LNCaP clone FGC (cell line): ENCODE data around the gene CALY.

Source experiments
- DNase-seq: peaks from one replicate; pipeline ENCODE4 v3.0.0-alpha.2; 2011; ENCODE audit warnings: low read depth
- H3K4me3 ChIP-seq: 2 replicates; pipeline ENCODE4 v1.5.1; 2011; ENCODE audit warnings: mild to moderate bottlenecking, low read depth, low read length, control low read depth
- TF ChIP-seq, protein P1 (sequence below): IDR thresholded peaks from 2 replicates; pipeline ENCODE4 v1.5.1; 2012; ENCODE audit warnings: mild to moderate bottlenecking; ENCODE audit not compliant: control insufficient read depth, insufficient read depth; ENCODE audit errors: extremely low read depth

The CALY gene

DNA sequence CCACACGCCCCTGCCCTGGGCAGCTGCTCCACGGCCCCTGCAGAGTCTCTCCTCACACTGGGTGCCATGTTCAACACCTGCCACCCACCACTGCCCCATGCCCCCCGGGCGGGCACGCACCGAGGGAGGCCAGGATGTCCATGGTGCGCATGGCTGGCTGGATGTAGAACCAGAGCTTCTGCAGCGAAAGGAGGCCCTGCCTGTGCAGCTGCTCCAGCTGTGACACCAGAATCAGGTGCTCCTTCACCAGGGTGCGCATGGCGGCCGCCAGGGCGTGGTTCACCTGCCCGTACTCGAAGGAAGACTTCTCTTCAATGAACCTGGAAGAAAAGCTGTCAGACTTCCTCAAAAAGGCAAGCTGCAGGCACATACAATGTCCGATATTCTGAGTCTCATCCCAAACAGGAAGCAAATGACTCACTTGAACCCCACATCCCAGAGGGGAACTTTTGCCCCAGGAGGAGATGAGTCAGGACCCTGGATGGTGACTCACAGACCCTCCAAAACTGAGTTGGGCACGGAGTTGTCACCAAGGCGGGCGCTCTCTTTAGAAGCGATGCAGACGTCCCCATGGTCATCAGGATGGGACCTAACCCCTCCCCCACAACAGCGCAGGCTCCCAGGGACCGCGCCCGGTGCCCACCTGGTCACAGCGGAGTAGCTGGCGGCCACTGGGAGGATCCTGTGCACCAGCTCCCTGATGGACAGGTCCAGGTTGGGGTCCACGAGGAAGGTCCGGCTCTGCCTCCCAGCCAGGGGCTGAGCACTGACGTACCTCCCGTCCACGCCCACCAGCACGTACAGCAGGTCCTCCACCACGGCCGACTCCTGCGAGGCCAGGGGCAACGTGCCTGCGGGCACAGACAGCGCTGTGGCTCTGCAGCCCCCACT lies 43.5 kb downstream of the CALY start:
- no peak for DNase-seq
- TF ChIP-seq, protein P1, sequence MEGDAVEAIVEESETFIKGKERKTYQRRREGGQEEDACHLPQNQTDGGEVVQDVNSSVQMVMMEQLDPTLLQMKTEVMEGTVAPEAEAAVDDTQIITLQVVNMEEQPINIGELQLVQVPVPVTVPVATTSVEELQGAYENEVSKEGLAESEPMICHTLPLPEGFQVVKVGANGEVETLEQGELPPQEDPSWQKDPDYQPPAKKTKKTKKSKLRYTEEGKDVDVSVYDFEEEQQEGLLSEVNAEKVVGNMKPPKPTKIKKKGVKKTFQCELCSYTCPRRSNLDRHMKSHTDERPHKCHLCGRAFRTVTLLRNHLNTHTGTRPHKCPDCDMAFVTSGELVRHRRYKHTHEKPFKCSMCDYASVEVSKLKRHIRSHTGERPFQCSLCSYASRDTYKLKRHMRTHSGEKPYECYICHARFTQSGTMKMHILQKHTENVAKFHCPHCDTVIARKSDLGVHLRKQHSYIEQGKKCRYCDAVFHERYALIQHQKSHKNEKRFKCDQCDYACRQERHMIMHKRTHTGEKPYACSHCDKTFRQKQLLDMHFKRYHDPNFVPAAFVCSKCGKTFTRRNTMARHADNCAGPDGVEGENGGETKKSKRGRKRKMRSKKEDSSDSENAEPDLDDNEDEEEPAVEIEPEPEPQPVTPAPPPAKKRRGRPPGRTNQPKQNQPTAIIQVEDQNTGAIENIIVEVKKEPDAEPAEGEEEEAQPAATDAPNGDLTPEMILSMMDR = no peak
- H3K4me3 ChIP-seq = no peak overlapping the region

DNA sequence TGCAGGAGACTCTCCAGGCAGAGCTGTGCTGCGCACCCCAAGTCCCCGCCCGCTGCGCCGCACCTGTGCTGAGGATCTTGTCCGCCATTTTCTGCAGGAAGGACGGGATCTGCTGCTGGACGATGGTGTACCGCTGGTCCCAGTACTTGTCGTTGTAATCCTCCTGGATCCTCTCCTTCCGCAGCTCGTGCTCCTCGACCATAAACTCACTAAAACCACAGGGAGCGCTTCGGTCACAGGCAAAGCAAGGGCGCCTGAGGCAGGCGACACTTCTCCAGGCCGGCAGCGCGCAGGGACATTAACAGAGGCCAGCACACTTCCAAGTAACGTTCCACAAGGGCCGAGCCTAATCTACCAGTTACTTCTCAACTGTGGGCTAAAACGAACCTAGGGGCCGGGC lies 46.9 kb downstream of the CALY start:
- TF ChIP-seq, protein P1 = no peak
- DNase-seq = no peak
- no peak overlapping the region for H3K4me3 ChIP-seq

DNA sequence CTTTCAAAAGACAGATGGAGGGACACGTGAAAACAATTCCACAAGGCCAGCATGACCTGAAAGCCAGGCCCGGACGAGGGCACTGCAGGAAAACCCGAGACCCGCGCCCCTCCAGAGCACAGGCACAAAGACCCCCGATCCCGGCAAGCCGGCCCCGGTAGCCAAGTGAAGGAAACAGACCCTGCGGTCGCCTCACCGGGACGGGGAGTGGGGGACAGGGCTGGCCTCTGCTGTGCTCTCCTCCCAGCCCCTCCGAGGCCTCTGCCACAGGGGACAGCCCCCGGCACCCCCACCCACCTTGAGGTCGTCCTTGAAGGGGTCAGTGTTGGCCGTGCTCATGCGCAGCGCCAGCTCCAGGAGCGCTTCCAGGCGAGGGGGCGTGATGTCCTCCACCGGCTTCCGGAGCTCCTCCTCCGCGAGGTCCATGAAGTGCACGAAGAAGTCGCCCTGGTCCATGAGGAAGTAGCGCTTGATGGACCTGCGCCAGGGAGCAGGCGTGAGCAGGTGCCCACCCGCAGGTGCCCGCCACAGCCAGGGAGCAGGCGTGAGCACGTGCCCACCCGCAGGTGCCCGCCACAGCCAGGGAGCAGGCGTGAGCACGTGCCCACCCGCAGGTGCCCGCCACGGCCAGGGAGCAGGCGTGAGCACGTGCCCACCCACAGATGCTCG lies 48.7 kb downstream of the CALY start:
- no peak overlapping the region for H3K4me3 ChIP-seq
- DNase-seq = no peak
- TF ChIP-seq, protein P1 = no peak

DNA sequence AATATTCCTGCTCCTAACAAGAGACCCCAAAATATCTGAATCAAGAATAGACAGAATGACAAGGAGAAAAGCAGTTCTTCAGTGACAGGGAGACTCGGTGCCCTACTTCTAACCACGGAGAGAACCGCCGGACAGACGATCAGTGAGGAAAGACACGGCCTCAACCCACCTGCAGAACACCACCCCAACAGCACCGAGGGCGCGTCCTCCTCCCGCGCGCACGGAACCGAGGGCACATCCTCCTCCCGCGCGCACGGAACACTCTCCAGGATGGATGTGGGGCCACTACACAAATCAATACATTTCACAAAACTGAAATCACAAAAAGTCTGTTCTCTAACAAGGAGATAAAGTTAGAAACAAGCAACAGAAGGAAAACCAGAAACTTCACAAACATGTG lies 50.3 kb downstream of the CALY start:
- DNase-seq = no peak
- TF ChIP-seq, protein P1 = no peak
- H3K4me3 ChIP-seq = no peak overlapping the region

DNA sequence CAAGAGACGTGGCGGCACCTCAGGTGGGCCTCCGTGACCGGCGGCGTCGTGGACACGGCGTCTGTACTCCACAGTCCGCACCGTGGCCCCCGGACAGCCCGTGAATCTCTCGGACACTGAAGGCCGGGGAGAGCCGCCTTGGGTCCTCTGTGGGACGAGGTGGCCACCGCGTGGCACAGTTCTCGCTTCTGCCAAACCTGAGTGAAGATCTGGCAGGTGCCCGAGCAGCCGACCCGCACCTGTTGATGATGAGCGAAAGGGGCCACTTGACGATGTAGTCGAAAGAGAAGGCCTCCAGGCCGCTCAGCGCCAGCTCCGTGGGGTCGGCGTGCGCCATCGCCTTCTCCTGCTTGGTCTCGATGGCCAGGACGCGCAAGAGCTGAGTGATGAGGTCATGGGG lies 51.5 kb downstream of the CALY start:
- no peak overlapping the region for H3K4me3 ChIP-seq
- no peak for DNase-seq
- TF ChIP-seq, protein P1 = no peak

DNA sequence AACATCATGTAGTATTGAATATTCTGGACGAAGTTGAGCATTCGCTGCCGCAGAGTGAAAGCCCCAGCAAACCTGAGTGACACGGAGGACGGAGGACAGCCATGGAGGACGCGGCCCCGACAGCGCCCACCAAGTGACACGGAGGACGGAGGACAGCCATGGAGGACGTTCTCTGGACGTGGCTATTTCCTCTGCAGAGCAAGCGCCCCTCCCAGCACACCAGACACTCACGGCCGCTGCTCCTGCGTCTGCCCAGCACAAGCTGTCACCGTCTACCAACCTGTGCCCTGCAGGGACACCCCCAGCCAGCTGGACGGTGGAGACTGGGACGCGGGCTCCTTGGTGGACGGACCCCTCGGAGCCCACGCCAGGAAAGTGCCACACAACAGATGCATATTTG lies 52.8 kb downstream of the CALY start:
- no peak for DNase-seq
- TF ChIP-seq, protein P1 = no peak

More for the DNA sequence above, 52.8 kb downstream of the CALY start:
- no peak overlapping the region for H3K4me3 ChIP-seq
